ENCODE data around the gene TTC9B.

DNA sequence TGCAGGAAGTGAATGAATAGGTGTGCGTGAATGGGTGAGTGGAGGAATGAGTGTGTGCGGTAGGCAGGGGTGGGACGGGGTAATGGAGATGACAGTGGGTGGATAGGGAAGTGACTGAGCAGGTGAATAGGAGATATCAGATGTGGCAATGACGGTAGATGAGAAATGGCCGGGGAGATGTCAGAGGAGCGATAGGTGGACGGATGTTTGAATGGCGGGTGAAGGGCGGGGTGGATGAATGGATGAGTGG is 1.5 kb downstream of the TTC9B start:
- TF ChIP-seq POLR2A (IDR thresholded peaks at IDR 0.05) (no peak), CTCF (IDR thresholded peaks at IDR 0.05) (no peak)

Measured in stomach (tissue), 4 donors.